ENCODE results near the gene KRTCAP2.
A peak's percentile ranks its signal among the peaks of the same experiment; 100 is the strongest.

KRTCAP2 gene

DNA sequence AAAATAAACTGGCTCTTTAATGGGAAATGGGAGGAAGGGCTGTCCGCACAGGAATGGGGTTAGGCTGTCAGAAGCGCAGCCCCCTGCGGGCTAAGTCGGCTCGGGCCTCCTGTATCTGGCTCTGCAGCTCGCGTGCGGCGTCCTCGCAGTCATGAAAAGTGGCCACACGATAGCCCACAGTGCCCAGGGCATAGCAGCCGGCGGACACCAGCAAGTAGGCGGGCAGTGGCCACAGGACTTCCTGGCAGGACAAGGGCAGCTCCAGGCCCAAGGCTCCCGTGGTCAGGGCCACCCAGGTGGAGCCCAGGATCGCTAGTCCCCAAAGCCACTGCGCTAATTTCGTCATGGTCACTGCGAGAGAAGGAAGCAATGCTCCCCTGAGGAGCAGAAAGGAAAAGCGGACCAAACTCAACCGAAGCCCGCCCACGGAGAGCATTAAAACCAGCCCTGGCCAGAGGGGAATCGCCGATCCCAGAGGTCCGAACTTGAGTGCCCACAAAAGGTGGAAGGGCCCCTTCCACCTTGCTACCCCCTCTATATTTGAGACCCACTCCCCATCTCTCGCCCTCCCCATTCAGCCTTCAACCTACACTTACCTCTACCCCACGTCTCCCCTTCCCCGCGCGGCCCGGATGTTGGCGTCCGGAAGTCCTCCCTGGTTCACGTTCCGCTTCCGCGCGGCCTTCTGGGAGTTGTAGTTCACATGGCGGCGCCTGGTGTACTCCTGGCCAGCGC lies 33.0 kb downstream of the KRTCAP2 start, which contains the start of gene DPM3:
Gene DPM3 (minus strand): TSS at position 637 of the 735 bp plus-strand sequence. CDS start 291 bp downstream, at position 346.
- peak within 1 kb of the TSS; percentile 80 for H3K4me3 ChIP-seq (ENCODE audit: low read depth, low read length)
- no peak for DNase-seq (ENCODE audit: low read depth)

DNA sequence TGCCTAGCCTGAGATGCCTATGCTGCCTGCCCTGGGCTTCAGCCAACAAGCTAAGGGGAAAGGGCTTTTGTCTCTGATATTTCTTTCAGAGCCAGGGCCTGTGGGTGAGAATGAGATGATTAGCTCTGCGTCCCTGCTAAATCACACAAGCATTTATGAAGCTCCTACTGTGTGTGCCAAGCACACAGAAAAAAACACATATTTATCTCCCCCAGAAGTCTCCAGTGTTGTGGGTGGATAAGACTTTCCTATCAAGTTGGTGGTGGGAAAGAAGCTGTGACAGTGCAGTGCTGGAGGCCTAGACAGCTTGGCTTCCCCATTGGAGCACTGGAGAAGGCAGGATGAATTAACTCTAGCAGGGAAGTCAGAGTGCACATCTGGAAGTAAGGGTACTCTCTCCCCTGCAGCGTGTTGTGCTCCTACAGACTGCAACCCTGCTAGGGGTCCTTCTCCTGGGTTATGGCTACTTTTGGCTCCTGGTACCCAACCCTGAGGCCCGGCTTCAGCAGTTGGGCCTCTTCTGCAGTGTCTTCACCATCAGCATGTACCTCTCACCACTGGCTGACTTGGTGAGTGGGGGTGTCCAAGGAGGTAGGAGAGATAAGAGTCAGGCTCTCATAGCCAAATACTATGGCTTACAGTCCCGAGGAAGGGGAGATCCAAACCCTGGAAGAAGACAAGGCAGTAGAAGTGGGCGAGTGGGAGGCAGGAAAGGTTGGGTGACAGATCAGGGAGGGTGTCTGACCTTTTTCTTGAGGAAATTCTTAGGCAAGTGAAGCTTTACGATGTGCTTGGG lies 35.8 kb downstream of the KRTCAP2 start:
- peak overlapping the region; percentile 79 for H3K4me3 ChIP-seq (ENCODE audit: low read depth, low read length)
- DNase-seq (ENCODE audit: low read depth), result no peak

DNA sequence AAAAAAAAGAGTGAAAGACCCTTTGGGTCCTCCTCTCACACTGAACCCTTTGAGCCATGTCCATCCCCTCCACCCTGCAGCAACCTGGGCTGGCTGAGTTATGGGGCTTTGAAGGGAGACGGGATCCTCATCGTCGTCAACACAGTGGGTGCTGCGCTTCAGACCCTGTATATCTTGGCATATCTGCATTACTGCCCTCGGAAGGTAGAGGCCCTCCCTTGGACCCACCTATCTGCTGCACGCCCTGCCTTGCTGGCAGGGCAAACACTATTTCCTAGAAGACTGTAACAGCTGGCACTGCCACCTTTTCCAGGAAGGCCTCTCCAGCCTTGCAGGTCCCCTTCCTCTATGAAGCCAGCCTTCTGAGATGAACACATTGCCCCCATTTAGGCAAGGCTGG lies 36.4 kb downstream of the KRTCAP2 start:
- peak overlapping the region; percentile 79 for H3K4me3 ChIP-seq (ENCODE audit: low read depth, low read length)
- no peak for DNase-seq (ENCODE audit: low read depth)

DNA sequence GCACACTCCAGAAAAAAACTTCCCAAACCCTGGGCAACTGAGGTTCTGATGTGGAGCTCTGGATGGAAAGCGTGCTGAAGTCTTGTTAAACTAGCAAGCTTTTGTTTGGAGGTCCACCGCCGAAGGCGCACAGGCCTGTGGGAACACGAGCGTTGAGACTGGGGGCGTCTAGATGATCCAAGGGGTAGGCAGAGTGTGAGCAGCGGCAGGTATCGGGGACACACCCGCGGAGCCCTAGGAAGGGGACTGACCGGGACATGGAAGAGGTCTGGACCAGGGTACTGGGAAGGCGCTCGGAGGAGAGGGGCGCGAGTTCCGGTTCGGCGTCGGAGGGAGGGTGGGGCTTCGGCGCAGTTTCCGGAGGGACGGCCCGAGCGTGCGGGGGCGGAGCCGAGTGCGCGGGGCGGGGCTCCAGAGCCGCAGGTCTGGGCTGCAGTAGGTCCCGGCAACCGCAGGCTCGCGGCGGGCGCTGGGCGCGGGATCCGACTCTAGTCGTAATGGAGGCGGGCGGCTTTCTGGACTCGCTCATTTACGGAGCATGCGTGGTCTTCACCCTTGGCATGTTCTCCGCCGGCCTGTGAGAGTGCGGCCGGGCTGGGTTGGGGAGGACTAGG lies 37.6 kb downstream of the KRTCAP2 start, which contains the start of gene SLC50A1:
Gene SLC50A1 (plus strand): TSS at position 438 of the 614 bp plus-strand sequence. CDS start 60 bp downstream, at position 498.
- H3K4me3 ChIP-seq (ENCODE audit: low read depth, low read length), result peak within 1 kb of the TSS; percentile 79
- peak; percentile 79 for DNase-seq (ENCODE audit: low read depth)

DNA sequence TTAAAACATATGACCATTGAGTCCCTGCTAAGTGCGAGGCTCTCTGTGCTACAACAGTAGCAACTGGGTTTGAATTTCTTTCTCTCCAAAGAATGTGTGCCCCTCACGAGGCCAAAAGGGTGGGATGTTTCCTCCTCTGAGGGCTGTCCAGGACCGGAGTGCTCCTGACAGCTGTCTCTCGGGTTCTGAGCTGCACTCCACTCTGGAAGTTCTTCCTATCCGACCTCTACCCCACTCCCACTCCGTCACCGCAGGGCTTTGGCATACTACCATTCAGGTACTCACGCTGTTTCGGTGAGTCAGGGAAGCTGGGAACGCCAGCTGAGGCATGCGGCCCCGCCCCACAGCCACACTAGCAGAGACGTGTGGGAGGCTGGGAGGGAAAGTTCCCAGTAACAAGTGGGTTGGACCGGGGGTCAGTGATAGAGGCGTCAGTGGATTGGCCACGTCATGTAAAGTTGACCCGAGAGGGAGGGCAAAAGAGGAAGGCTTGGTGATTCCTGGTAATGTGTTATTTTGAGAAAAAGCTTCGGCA lies 38.2 kb downstream of the KRTCAP2 start:
- H3K4me3 ChIP-seq (ENCODE audit: low read depth, low read length), result peak overlapping the region; percentile 79
- peak; percentile 94 for DNase-seq (ENCODE audit: low read depth)

DNA sequence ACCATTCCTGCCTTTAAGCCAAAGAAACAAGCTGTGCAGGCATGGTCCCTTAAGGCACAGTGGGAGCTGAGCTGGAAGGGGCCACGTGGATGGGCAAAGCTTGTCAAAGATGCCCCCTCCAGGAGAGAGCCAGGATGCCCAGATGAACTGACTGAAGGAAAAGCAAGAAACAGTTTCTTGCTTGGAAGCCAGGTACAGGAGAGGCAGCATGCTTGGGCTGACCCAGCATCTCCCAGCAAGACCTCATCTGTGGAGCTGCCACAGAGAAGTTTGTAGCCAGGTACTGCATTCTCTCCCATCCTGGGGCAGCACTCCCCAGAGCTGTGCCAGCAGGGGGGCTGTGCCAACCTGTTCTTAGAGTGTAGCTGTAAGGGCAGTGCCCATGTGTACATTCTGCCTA lies 38.8 kb downstream of the KRTCAP2 start:
- no peak overlapping the region for H3K4me3 ChIP-seq (ENCODE audit: low read depth, low read length)
- no peak for DNase-seq (ENCODE audit: low read depth)

DNA sequence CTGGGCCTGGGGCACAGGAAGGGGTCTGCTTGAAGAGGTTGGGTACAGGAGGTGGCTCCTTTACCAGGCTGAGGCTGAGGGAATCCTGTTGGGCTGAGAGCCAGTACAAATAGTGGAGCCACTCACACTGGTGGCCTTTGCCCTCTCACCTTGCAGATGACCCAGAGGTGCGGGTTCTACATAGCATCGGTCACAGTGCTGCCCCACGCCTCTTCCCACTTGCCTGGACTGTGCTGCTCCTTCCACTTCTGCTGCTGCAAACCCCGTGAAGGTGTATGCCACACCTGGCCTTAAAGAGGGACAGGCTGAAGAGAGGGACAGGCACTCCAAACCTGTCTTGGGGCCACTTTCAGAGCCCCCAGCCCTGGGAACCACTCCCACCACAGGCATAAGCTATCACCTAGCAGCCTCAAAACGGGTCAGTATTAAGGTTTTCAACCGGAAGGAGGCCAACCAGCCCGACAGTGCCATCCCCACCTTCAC lies 39.3 kb downstream of the KRTCAP2 start:
- H3K4me3 ChIP-seq (ENCODE audit: low read depth, low read length), result no peak overlapping the region
- DNase-seq (ENCODE audit: low read depth), result no peak

DNA sequence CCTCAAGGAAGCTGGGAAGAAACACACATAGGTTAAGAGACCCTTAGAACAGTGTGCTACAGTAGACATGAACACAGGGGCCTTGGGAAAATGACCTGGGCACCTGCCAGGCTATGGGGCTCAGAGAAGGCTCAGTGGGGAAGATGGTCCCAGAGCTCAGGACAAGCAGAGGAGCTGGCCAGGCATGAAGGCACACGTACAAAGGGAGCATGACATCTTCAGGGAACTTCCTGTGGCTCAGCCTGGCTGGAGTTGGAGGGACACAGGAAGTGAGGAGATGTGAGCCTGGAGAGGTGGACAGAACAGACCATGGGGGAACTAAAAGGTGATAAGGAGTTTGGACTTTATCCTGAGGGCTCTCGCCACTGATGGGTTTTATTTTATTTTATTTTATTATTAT lies 41.2 kb downstream of the KRTCAP2 start:
- H3K4me3 ChIP-seq (ENCODE audit: low read depth, low read length), result no peak overlapping the region
- DNase-seq (ENCODE audit: low read depth), result no peak

DNA sequence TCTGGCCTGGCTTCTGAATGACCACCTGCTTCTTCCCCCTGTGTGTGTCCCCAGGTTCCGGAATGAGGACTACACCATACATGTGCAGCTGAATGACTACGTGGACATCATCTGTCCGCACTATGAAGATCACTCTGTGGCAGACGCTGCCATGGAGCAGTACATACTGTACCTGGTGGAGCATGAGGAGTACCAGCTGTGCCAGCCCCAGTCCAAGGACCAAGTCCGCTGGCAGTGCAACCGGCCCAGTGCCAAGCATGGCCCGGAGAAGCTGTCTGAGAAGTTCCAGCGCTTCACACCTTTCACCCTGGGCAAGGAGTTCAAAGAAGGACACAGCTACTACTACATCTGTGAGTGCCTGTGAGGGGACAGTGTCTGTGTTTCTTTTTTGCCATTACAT lies 41.8 kb downstream of the KRTCAP2 start:
- no peak overlapping the region for H3K4me3 ChIP-seq (ENCODE audit: low read depth, low read length)
- DNase-seq (ENCODE audit: low read depth), result no peak

DNA sequence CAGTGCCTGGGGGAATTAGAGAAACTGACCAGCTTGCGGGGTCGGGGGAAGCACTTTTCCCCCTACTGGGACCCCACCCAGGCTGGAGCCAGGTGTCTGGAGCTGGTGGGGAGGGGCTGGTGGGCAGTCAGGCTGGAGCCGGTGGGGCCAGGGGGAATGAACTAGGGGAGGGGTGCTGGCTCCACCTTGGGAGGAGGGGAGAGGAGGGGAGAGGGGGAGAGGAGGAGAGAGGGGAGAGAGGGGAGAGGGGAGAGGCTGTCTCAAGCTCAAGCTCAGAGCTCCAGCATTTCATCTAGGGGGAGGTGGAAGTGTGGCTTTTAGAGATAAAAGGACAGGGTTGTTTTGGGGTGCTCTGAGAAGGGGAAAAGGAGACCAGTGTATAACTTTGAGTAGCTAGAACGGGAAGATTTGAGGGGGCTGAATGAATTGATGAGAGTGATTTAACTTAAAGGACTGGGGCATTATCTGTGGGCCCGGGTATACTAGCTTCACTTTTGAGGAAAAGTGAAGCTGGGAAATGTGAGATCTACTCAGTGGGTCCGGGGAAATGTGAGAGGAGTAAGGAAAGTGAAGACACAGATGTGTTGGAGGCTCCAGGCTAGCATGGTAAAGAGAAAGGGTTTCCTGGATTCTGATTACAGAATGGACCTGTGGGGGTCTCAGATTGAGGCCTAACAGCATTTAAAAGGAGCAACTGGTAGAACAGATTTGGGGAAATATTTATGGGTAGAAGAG lies 42.7 kb downstream of the KRTCAP2 start:
- DNase-seq (ENCODE audit: low read depth), result no peak
- H3K4me3 ChIP-seq (ENCODE audit: low read depth, low read length), result no peak overlapping the region

DNA sequence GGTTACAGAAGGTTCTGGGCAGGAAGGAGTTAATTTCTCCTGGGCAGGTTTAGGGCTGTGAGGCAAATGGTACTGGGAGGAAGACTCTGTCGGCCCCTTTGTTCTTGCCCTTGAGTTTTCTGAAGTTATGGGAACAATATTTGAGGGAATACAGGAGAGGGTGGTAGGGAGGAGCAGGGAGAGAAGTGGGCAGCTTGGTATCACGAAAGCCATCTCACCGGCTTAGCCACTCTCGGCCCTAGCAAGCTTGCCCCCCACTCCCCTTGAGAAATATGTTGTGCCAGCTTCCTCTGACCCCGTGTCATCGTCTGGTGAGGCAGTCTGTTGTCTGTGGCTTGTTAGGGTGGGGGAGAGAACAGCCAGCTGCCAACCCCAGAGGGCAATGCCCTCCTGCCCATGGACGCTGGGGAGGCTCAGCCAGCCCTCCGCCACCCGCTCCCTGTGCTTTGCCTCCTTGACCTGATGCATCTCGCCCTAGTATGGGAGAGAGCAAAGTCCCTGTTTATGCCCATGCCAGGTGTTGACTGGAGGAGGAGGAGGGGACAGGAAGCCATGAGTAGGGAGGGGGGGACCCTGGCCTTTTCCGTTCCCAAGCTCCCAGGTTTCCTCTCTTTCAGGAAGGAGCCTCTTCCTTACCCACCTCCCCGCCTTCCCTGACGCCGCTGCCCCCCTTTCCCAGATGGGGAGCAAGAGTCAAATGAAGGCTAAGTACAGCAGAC lies 44.2 kb downstream of the KRTCAP2 start:
- H3K4me3 ChIP-seq (ENCODE audit: low read depth, low read length), result peak overlapping the region; percentile 54
- no peak for DNase-seq (ENCODE audit: low read depth)

DNA sequence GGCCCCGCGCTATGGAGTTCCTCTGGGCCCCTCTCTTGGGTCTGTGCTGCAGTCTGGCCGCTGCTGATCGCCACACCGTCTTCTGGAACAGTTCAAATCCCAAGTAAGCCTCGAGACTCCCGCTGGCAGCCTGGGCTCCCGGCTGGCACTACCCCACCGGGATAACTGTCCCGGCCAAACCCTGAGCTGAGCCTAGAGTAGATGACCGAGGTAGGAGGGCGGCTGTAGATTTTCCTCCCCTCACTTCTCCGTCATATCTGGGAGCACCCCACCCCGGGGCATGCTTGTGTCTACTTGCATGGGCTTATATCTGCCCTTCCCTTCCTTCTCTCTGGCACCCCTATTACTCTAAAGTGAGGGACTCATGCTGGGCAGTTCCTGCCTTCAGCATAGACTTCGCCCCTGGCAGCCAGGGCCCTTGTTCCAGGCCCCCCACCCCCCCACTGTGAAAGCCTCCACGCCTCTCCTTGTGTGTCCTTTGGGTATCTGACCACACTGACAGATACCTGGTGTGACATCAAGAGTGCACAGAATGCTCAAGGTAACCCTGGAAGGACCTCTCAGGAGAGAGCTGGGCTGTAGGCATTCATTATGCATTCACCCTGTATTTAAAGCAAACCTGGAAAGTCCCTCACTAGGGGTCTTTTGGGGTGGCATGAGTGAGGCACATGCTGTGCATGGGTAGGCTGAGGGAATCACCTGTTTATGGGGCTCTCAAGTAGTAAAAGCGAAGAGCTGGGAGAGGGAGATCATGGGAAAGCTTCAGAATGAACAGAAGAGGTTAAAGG lies 44.9 kb downstream of the KRTCAP2 start:
- no peak for DNase-seq (ENCODE audit: low read depth)
- H3K4me3 ChIP-seq (ENCODE audit: low read depth, low read length), result peak overlapping the region; percentile 54

DNA sequence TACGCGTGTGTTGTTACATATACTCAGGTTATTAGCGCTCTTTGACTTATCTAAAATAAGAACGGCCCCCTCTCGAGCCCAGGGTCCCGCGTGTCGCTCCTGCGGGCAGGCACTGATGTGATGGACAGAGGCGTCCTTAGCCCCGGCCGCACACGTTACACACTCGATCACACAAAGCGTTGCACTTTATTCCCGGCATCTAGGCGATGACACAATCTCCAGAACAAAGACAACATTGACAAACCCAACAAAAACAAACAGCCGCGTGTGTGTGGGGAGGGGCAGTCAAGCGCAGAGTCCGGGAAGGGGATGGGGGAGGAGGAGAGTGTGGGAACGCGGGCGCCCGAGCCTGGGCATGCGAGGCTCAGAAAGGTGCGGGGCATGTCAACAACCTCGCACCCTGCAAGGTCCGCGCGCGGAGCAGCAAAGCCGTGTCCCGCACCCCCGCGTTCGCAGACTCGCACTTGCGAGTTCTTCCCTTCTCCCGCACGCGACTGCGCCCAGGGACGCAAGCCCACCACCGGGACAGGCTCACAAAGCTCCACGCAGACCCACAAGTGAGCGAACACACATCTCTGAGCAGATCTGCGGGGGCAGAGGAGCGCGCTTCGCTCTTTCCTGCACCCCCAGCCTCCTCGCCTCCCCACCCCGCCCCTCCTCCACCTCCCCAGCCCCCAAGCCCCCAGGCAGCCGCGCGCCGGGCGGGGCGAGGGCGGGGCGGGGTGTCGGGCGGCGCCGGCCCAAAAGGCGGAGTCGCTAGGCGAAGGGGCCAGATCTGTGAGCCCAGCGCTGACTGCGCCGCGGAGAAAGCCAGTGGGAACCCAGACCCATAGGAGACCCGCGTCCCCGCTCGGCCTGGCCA lies 45.8 kb downstream of the KRTCAP2 start, which contains the start of gene EFNA1:
Gene EFNA1 (plus strand): TSS at position 772 of the 862 bp plus-strand sequence. CDS start 102 bp downstream, outside the sequence.
- peak; percentile 37 for DNase-seq (ENCODE audit: low read depth)
- H3K4me3 ChIP-seq (ENCODE audit: low read depth, low read length), result peak within 1 kb of the TSS; percentile 54

DNA sequence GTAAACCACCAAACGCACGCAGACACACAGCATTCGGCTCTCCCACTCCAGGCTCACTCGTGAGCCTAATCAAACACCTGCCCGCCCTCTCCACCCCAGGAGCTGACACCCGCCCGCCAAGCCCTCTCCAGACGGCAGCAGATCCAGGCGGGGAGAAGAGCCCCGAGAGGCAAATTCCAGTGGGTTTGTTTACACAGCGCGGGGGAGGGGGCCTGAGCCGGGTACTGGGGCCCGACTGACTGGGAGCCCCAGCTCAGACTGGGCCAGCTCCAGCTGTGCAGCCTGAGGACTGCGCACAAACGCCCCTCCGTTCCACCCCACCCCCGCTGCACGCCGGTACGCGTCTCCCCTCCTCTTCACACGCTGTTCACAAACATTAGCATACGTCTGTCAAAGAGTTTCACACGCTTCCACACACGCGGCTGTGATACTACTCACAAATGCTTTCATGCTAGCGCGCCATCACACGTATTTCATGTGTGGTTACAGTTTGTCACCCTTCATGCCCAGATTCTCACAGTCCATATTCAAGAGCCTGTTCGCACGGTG lies 46.5 kb downstream of the KRTCAP2 start:
- DNase-seq (ENCODE audit: low read depth), result no peak
- H3K4me3 ChIP-seq (ENCODE audit: low read depth, low read length), result peak overlapping the region; percentile 54

DNA sequence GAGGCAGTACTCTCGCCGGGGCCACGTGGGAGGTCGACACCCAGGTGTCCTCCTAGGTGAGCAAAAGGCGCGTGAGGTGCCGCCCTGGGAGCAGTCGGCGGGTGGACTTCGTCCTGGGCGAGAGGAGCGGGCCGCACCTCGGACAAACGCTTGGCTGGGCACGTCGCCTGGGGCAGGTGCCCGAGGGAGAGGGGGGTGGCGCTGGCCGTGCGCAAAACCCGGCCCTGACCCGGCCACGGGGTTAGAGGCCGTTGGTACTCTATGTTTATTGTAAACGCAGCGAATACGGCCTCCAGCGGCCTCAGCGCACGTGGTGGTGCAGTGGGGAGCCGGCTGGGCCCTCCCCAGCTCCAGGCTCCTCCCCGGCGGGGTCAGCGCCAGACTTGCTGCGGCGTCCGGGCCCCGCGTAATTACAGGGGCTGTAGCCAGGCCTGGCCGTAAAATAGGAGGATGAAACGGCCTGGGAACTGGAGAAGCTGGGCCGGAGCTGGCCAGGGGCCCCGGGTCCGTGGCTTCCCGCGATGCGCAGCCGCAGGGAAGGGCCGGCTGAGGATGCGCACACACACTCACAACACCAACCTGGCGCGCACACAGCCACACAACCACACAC lies 47.1 kb downstream of the KRTCAP2 start:
- H3K4me3 ChIP-seq (ENCODE audit: low read depth, low read length), result peak overlapping the region; percentile 54
- DNase-seq (ENCODE audit: low read depth), result no peak

DNA sequence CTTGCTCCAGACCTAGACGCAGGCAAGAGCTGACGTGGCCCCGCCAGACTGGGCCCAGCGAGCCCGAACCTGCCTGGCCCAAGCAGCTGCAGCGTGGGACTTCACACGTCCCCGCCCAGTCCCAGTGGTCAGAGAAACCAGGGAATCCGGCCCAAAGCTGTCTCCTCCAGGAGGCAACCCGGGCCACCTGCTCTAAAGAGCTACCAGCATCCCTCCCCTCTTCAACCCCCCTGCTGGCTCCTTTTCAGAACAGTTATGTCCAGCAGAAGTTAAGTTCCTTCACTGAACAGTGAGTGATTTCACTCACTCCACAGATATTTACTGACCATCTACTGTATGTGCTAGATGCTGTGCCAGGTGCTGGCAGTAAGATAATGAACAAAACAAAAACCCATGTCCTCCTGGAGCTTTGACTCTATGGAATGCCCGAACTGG lies 47.6 kb downstream of the KRTCAP2 start:
- H3K4me3 ChIP-seq (ENCODE audit: low read depth, low read length), result no peak overlapping the region
- no peak for DNase-seq (ENCODE audit: low read depth)
